ENCODE measurements around the gene BCAR1.

DNA sequence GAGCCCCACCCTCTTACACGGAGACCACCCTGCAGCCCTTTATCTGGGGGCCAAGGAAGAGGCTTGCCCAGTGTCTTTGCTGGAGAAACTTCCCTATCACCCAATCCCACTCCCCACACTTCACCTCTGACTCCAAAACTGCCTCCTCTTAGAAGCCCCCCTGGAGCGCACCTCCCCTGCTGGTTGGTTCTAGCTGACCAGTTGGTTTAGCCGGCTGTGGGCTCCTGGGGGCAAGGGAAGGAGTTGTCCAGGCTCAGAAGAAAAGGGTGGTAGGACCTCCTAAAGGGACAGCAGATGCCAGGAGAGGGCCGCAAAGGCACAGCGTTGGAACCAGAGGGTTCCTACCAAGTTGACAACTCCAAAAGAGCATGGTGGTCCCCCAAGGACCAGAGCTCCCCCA lies 2.0 kb downstream of the BCAR1 start:
- TF ChIP-seq, protein P1, sequence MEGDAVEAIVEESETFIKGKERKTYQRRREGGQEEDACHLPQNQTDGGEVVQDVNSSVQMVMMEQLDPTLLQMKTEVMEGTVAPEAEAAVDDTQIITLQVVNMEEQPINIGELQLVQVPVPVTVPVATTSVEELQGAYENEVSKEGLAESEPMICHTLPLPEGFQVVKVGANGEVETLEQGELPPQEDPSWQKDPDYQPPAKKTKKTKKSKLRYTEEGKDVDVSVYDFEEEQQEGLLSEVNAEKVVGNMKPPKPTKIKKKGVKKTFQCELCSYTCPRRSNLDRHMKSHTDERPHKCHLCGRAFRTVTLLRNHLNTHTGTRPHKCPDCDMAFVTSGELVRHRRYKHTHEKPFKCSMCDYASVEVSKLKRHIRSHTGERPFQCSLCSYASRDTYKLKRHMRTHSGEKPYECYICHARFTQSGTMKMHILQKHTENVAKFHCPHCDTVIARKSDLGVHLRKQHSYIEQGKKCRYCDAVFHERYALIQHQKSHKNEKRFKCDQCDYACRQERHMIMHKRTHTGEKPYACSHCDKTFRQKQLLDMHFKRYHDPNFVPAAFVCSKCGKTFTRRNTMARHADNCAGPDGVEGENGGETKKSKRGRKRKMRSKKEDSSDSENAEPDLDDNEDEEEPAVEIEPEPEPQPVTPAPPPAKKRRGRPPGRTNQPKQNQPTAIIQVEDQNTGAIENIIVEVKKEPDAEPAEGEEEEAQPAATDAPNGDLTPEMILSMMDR (IDR thresholded peaks at IDR 0.05), result no peak
- TF ChIP-seq POLR2A (IDR thresholded peaks at IDR 0.05), result no peak
